Hindlimb muscle (tissue), 1 donor: ENCODE data around the gene INAFM2. TPM values are rescaled to one million over a fixed set of nuclear protein-coding genes. Genes with fewer than 3 reads are reported as not detected.
A peak's percentile ranks its signal among the peaks of the same experiment; 100 is the strongest.

Experiments used
- DNase-seq: peaks from one replicate; pipeline ENCODE4 v3.0.0-alpha.2; 2013
- polyA plus RNA-seq: library from polyadenylated mRNA; unstranded; fragments of 120-200 nt; gene quantifications from one replicate; pipeline ENCODE4 v1.2.1, GENCODE V29; 2013; ENCODE audit not compliant: insufficient read length

The INAFM2 gene
- polyA plus RNA-seq, 1 donor = 13.2 TPM

GRCh38 chr15:40345225-40345866 is 21.9 kb downstream of the INAFM2 start:
- no peak for DNase-seq

GRCh38 chr15:40345867-40346578 is 22.5 kb downstream of the INAFM2 start:
- no peak for DNase-seq

GRCh38 chr15:40346579-40347558 is 23.4 kb downstream of the INAFM2 start:
- DNase-seq = no peak

- DNase-seq = no peak
Observed at GRCh38 chr15:40347559-40348473, 24.3 kb downstream of the INAFM2 start.

- DNase-seq = no peak
Observed at GRCh38 chr15:40348474-40348870, 25.0 kb downstream of the INAFM2 start.

DNA sequence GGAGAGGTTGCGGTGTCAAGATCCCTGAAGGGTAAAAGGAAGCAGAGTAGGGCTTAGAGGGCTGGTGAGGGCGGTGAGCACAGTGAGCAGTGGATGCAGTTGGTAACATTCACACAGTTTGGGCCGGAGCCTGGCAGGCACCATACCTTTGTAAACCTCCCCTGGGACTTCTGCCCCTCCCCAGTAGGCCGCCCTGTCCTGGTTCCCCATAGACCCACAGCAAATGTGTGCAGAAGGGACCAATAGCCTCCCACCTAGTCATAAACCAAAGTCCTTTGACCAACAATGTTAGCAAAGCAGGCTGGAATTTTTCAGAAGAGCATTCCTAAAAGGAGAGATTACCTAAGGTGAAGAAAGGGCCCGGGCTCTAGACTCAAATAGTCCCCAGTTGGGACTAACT is 25.7 kb downstream of the INAFM2 start:
- DNase-seq = no peak

GRCh38 chr15:40352281-40352901 is 28.9 kb downstream of the INAFM2 start:
- no peak for DNase-seq

DNA sequence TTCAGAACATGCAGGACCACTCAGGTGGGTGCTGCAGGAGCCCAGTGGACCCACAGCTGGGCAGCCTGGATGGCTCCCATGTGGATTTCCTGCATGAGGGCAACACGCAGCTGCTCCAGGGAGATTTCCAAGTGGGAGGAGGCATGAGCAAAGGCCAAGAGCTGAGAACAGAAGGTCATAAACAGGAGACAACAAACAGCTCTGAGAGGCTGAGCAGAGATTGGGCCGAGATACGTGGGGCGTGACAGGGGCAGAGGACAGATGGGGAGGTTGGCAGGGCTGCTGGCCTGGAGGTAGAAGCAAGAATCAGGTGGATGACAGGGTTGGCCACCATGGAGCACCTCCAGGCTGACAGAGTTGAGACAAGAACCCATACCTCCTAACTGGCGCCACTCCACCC is 30.2 kb downstream of the INAFM2 start:
- DNase-seq = no peak

DNA sequence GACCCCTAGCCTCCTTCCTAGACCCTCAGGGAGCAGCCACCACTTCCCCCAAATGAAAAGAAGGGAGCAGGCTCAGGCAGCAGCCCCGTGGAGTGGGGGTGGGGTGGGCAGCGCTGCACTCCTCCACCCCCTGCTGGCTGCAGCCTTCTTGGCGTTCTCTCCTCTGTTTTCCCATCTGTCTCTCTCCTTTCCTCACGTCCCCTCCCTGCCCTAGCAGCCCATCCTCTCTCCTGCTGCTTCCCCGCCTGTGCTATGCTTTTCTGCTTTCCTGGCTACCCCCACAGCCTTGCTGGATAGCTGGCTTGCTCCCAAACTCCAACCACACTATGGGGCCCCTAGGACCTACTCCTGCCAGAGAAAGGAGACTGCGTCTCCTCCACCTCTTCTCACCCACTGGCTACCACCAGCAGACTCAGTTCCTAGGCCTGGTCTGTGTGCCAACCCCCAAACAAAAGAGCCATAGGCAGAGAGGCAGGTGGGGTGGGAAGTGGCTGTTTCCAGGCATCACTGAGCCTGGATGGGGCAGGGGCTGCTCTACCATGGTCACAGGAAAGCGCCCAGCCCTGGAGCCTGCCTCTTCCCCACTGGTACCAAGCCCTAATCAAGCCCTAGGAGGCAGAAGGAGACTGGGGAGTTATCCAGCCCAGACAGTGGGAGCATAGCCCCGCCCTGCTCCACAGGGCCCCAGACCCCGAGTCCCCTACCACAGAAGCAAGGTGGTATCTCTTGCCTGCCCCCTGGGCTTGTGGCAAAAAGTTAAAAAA is 31.1 kb downstream of the INAFM2 start:
- no peak for DNase-seq

DNA sequence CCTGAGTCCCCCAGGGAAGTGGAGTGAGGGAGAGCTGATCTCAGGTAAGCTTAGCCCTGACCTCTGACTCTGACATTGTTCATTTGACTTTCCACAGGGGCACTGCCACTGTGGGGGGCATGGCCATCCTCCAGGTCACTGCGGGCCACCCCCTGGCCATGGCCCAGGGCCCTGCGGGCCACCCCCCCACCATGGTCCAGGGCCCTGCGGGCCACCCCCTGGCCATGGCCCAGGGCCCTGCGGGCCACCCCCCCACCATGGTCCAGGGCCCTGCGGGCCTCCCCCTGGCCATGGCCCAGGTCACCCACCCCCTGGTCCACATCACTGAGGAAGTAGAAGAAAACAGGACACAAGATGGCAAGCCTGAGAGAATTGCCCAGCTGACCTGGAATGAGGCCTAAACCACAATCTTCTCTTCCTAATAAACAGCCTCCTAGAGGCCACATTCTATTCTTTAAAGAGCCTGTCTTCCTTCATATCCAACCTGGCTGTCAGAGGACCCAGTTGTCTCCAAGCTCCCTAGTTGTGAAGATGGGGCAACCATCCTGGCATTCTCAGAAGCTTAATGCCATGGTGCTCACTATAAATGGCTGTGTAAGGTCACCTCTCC is 32.6 kb downstream of the INAFM2 start:
- no peak for DNase-seq

DNA sequence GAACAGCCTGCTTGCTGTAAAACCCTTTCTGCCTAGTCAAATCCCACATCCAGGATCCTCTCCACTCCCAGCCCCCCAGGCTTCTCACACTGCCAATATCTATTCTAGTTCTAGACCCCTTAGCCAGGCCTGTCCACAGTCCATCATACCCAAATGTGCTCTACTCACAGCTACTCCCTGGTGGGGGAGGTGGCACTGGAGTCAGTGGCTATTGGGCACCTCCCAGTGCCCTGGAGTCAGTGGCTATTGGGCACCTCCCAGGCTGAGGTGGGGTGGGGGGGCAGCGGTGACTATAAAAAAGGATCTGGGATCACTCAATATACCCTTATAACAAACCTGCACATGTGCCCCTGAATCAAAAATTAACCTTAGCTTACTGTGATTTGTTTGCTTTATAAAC is 33.8 kb downstream of the INAFM2 start:
- DNase-seq = no peak

DNA sequence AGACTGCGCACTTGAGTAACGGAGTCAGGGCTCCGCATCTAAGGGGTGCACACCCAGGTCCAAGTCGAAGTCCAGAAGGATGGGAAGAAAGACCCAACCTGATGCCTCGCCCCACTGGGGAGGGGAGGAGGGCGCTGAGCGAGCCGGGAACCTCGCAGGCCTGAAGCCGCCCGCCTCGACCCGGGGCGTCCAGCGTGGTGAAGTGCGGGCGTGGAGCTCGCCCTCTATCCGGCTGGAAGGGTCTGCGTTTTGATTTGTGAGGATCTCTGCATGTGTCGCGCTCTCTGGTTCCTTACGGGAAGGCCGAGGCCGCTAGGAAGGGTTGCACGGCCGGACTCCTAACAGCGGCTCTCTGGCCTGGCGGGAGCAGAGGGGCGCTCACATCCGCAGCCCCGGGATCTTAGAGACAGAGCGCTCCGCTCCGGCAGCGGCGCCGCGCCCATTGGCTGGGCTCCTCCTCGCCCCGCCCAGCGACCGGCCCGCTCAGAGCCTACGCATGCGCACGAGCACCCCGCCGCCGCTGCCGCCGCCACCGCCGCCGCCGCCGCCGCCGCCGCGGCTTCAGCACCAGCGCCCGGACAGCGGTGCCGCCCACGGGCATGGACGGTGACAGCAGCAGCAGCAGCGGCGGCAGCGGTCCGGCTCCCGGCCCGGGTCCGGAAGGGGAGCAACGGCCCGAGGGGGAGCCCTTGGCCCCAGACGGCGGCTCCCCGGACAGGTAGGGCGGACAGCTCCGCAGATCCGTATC is 34.4 kb downstream of the INAFM2 start, which contains the start of gene DISP2:
TSS of gene DISP2 (plus strand) at position 497 of the 748 bp plus-strand sequence. CDS start at position 600, 103 bp downstream.
- peak; percentile 88 for DNase-seq

DNA sequence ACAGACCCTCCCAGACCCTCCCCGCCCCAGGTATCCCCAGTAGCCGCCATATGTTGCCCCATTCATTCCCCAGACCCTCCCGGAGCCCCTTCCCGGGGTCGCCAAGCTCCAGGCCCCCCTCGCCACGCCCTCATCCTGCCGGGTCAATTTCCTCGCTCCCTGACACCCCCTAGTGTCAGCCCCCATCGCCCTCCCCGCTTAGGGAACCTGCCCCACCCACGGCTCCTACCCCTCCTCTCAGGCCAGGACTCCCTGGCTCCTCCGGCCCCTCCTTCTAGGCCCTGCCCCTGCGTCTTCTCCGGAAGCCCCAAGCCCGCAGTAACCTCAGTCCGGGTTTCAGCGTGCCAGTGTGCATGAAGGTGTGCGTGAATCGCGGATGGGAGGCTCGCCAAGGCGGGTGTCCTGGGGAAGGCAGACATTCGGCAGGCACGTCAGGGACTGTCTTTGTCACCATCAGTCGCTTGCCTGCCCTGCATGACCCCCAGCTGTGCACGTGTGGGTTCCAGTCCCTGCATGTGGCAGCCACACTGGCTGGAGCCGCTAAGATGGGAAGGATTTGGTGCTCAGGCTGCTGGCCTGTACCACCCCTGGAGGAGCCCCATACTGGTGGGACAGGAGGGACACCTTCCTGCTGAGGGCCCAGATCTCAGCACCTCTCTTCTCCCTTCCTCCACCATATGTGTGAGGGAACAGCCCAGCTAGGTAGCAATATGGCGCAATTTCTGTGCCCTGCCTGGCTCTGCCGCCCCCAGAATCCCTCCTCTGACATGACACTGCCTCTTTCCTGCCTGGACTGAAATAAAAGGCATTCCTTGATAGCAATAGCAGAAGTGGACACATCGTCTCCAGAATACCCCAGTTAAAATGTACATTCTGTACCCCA is 35.2 kb downstream of the INAFM2 start:
- no peak for DNase-seq

DNA sequence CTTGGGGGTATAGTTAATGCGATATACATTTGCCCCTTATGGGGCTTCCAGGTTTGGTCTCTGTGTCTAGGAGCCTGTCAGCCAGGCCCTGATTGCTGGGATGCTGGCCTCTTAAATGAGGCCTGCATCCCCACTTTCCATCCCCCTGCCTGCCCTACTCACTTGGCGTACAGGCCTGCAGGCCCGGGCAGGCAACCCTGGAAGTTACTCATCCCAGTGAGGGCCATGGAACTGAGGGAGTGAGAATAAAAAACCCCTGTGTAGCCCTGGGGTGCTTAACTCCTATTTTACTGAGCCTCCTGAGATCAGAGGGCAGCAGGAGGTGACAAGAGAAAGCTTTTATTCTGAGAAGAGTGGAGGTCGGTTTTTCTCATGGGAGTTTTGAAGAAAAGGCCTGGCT is 36.5 kb downstream of the INAFM2 start:
- DNase-seq = no peak

DNA sequence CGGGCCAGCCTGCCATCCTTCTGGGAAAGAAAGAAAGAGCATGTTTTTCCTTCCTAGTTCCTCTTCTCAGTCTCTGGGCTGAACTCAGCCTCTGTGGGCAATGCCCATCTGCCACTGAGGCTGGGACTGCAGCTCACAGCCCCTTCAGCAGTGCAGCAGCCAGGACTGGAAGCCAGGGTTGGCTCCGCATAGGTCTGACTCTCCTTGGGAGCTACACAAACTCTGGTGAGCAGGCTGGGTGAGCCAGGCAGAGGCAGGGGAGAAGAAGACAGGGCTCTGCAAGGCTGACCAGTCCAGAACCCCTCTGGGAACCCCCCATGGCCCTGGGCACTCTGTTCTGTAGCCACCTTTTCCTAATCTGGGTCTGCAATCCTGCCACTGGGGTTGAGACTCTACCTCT is 38.1 kb downstream of the INAFM2 start:
- no peak for DNase-seq

DNA sequence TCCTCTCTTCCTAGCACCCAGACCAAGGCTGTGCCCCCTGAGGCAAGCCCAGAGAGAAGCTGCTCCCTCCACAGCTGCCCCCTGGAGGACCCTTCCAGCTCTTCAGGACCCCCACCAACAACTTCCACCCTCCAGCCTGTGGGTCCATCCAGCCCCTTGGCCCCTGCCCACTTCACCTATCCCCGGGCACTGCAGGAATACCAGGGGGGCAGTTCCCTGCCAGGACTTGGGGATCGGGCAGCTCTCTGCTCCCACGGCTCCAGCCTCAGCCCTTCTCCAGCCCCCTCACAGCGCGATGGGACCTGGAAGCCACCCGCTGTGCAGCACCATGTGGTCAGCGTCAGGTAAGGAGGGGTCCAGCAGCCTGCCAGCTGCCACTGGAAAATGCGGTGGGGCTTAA is 40.1 kb downstream of the INAFM2 start:
- no peak for DNase-seq

- no peak for DNase-seq
Observed at GRCh38 chr15:40364251-40364650, 40.8 kb downstream of the INAFM2 start.

- no peak for DNase-seq
Observed at GRCh38 chr15:40365016-40365415, 41.5 kb downstream of the INAFM2 start.
